Body of pancreas (tissue), 4 donors: ENCODE measurements around the gene AIFM2. TPM values are rescaled to one million over a fixed set of nuclear protein-coding genes. Genes with fewer than 3 reads are reported as not detected.

ENCODE experiments used
- ATAC-seq: fragments of 150-250 bp; one replicate; pipeline ENCODE4 v1.9.1; 2016
- DNase-seq, 4 donors: peaks; one replicate each; pipeline ENCODE4 v3.0.0-alpha.2; 2019
- H3K27ac ChIP-seq, 4 donors: fragments of 200-600 bp; sonication (generic); 1 replicate in 3 of 4; 2 replicates in 1 of 4; pipeline versions ENCODE4 v1.5.1 to v1.6.1; 2016 to 2019; ENCODE audit warnings: mild to moderate bottlenecking in 1 of 4, mixed read lengths in 1 of 4, moderate library complexity in 1 of 4
- H3K27me3 ChIP-seq, 2 donors: fragments of 200-600 bp; sonication (generic); one replicate each; pipeline ENCODE4 v1.6.0; 2016; ENCODE audit warnings: mild to moderate bottlenecking in 1 of 2
- H3K36me3 ChIP-seq, 2 donors: fragments of 200-600 bp; sonication (generic); replicated peaks in 1 of 2; 2 replicates each; pipeline ENCODE4 v1.5.1; 2016; ENCODE audit warnings: low read depth in 2 of 2; ENCODE audit not compliant: insufficient read depth in 1 of 2
- H3K4me1 ChIP-seq: fragments of 200-600 bp; sonication (generic); one replicate; pipeline ENCODE4 v1.6.0; 2016
- H3K4me3 ChIP-seq, 2 donors: fragments of 200-600 bp; sonication (generic); 1 replicate in 1 of 2; 2 replicates in 1 of 2; pipeline ENCODE4 v1.5.1; 2016 to 2019
- H3K9me3 ChIP-seq, 3 donors: fragments of 200-600 bp; sonication (generic); 1 replicate in 2 of 3; 2 replicates in 1 of 3; pipeline ENCODE4 v1.5.1; 2016
- CTCF ChIP-seq, 7 experiments: fragments of 450-650 bp in 4 of 7; fragments of 200-600 bp in 3 of 7; sonication (generic) in 3 of 7; IDR thresholded peaks; one replicate each; pipeline ENCODE4 v1.5.1; 2016 to 2019; ENCODE audit warnings: antibody characterized with exemption in 7 of 7
- POLR2A ChIP-seq, 3 donors: fragments of 450-650 bp; IDR thresholded peaks; one replicate each; pipeline ENCODE4 v1.6.1; 2016; ENCODE audit warnings: antibody characterized with exemption in 3 of 3, mild to moderate bottlenecking in 2 of 3
- WGBS, 2 donors: methylation state at CpG; one replicate each; pipeline ENCODE4 v1.1.5; 2017; 5-methylcytosine and 5-hydroxymethylcytosine counted together
- intact Hi-C: fragments of 100-400 bp; cut with DNase I; formaldehyde crosslinking; loops from one replicate; pipeline ENCODE4 v1.15.1; 2023
- total RNA-seq, 2 donors: library from RNA; depleted of rRNA; stranded (reverse); fragments of >200 nt; gene quantifications; one replicate each; pipeline ENCODE4 v1.1.0, GENCODE V29; 2016

Gene AIFM2
- total RNA-seq, 2 donors from 2014 or later: 4.2 to 12.2 TPM

- WGBS, 2 donors: 82 to 92% methylated on average over 6 to 11 of the region's 11 CpGs
- DNase-seq: no peak
- Histone ChIP-seq H3K36me3 (no peaks in the 10 kb centered on the region), H3K27ac (no peak overlapping the region), H3K27me3 (no peaks in the 10 kb centered on the region), H3K9me3 (no peaks in the 10 kb centered on the region), H3K4me3 (no peak overlapping the region), H3K4me1 (peaks cover 1% of the 10 kb centered on the region)
- intact Hi-C loops: no loop called here
- TF ChIP-seq CTCF (IDR thresholded peaks at IDR 0.05): no peak
- no peak for TF ChIP-seq POLR2A (IDR thresholded peaks at IDR 0.05)
- no peak for ATAC-seq
These were observed 6.7 kb upstream of the AIFM2 start for GRCh38 chr10:70139151-70139996.

- no peaks in the 10 kb centered on the region for H3K27me3 ChIP-seq
- no peak for DNase-seq
- peaks cover 2% of the 10 kb centered on the region for H3K4me1 ChIP-seq
- no peaks in the 10 kb centered on the region for H3K36me3 ChIP-seq
- ATAC-seq: no peak
- H3K9me3 ChIP-seq: no peaks in the 10 kb centered on the region
- no peak overlapping the region for H3K27ac ChIP-seq
- TF ChIP-seq CTCF (IDR thresholded peaks at IDR 0.05): no peak
- TF ChIP-seq POLR2A (IDR thresholded peaks at IDR 0.05): no peak
- intact Hi-C loops: no loop called here
- WGBS, 2 donors: 91% methylated on average over 14 of the region's 14 CpGs
- no peak overlapping the region for H3K4me3 ChIP-seq
These were observed 5.6 kb upstream of the AIFM2 start for GRCh38 chr10:70137927-70138883.

DNA sequence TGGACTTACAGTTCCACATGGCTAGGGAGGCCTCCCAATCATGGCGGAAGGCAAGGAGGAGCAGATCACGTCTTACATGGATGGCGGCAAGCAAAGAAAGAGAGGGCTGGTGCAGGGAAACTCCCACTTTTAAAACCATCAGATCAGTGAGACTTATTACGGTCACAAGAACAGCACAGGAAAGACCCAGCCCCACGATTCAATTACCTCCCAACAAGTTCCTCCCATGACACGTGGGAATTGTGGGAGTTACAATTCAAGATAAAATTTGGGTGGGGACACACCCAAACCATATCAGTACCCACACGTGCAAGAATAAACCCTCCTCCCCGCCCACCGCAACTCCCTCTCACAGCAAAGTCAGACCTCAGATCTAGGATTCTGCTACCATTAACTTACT, 4.5 kb upstream of the AIFM2 start:
- 88 to 89% methylated on average over 9 of the region's 9 CpGs for whole genome bisulfite sequencing, 2 donors
- H3K4me1 ChIP-seq: peaks cover 10% of the 10 kb centered on the region
- no peaks in the 10 kb centered on the region for H3K36me3 ChIP-seq
- TF ChIP-seq CTCF (IDR thresholded peaks at IDR 0.05): no peak
- TF ChIP-seq POLR2A (IDR thresholded peaks at IDR 0.05): no peak
- H3K4me3 ChIP-seq: no peak overlapping the region
- H3K27ac ChIP-seq: no peak overlapping the region
- ATAC-seq (no peak), DNase-seq (no peak)
- intact Hi-C loops: no loop called here
- no peaks in the 10 kb centered on the region for H3K9me3 ChIP-seq
- H3K27me3 ChIP-seq: no peaks in the 10 kb centered on the region

GRCh38 chr10:70135684-70136083, 3.1 kb upstream of the AIFM2 start:
- intact Hi-C loops: no loop called here

More at GRCh38 chr10:70135684-70136083, 3.1 kb upstream of the AIFM2 start:
- H3K36me3 ChIP-seq: no peaks in the 10 kb centered on the region
- TF ChIP-seq POLR2A (IDR thresholded peaks at IDR 0.05): no peak
- no peak for TF ChIP-seq CTCF (IDR thresholded peaks at IDR 0.05)
- ATAC-seq (no peak), DNase-seq (peak in 3 of 4 donors; percentile 52 to 79 (median 53))
- H3K4me3 ChIP-seq: no peak overlapping the region
- WGBS, 2 donors: 54 to 61% methylated on average over 7 of the region's 7 CpGs
- no peaks in the 10 kb centered on the region for H3K9me3 ChIP-seq
- peaks cover 17% of the 10 kb centered on the region for H3K4me1 ChIP-seq
- H3K27me3 ChIP-seq: no peaks in the 10 kb centered on the region
- peak overlapping the region in 1 of 4 donors; percentile 4 for H3K27ac ChIP-seq
